Type B pancreatic cell (in vitro differentiated cells): Measurements from ENCODE around the gene MANBA. TPM values are rescaled to one million over a fixed set of nuclear protein-coding genes. Genes with fewer than 3 reads are reported as not detected.
"Not testable (repeated sequence)": the region's sequence is repeated elsewhere in the genome, so short reads cannot be mapped to it uniquely, and the experiment has no call there.

Source experiments
- DNase-seq: peaks from one replicate; pipeline ENCODE4 v3.0.0; 2021; ENCODE audit warnings: mixed read lengths; ENCODE audit not compliant: unreplicated experiment; ENCODE audit errors: extremely low spot score
- H3K27ac Mint-ChIP-seq: 2 replicates; pipeline ENCODE4 v1.8.0; 2021; ENCODE audit warnings: mild to moderate bottlenecking, mixed read lengths
- H3K27me3 Mint-ChIP-seq: 2 replicates; pipeline ENCODE4 v1.8.0; 2021; ENCODE audit warnings: mixed read lengths
- H3K36me3 Mint-ChIP-seq: 2 replicates; pipeline ENCODE4 v1.8.0; 2021; ENCODE audit warnings: mixed read lengths
- H3K4me1 Mint-ChIP-seq: one replicate; pipeline ENCODE4 v1.8.0; 2021; ENCODE audit warnings: mixed read lengths; ENCODE audit not compliant: unreplicated experiment
- H3K4me3 Mint-ChIP-seq: 2 replicates; pipeline ENCODE4 v1.8.0; 2021; ENCODE audit warnings: mild to moderate bottlenecking, mixed read lengths
- H3K9me3 Mint-ChIP-seq: 2 replicates; pipeline ENCODE4 v1.8.0; 2021; ENCODE audit warnings: mixed read lengths
- CTCF ChIP-seq: fragments of 200-600 bp; sonication (generic); conservative IDR thresholded peaks from 2 replicates; pipeline ENCODE4 v1.5.0; 2021; ENCODE audit warnings: antibody characterized with exemption, mild to moderate bottlenecking
- total RNA-seq: library from RNA; stranded (reverse); gene quantifications from 2 replicates; pipeline ENCODE4 v1.2.1, GENCODE V29; 2021; ENCODE audit warnings: low replicate concordance

MANBA gene
- total RNA-seq, 1 donor from 2014 or later = 32.4 TPM

GRCh38 chr4:102710986-102711385 is 49.8 kb downstream of the MANBA start:
- Mint-ChIP-seq H3K4me1 (peaks cover 6% of the 10 kb centered on the region), H3K27me3 (no peaks in the 10 kb centered on the region), H3K27ac (no peak overlapping the region), H3K9me3 (no peaks in the 10 kb centered on the region), H3K4me3 (no peak overlapping the region), H3K36me3 (peaks cover 8% of the 10 kb centered on the region)
- TF ChIP-seq CTCF = no peak
- DNase-seq = no peak

GRCh38 chr4:102709060-102709459 is 51.7 kb downstream of the MANBA start:
- H3K9me3 Mint-ChIP-seq, H3K4me1 Mint-ChIP-seq, H3K36me3 Mint-ChIP-seq, H3K27me3 Mint-ChIP-seq, DNase-seq, H3K4me3 Mint-ChIP-seq, H3K27ac Mint-ChIP-seq: not testable (repeated sequence)

DNA sequence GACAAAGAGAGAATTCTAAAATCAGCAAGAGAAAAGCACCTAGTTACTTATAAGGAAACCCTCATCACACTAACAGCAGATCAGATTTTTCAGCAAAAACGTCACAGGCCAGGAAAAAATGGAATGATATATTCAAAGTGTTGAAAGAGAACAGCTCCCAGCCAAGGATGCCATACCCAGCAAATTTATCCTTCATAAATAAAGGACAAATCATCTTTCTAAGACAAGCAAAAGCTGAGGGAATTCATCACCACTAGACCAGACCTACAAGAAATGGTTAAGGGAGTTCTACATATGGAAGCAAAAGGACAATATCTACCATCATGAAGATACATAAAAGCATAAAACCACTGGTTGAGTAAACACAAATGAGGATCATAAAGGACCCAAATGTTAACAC is 53.6 kb downstream of the MANBA start:
- no peak for TF ChIP-seq CTCF
- no peaks in the 10 kb centered on the region for H3K9me3 Mint-ChIP-seq
- no peak overlapping the region for H3K27ac Mint-ChIP-seq
- no peak for DNase-seq
- H3K27me3 Mint-ChIP-seq = no peaks in the 10 kb centered on the region
- H3K4me1 Mint-ChIP-seq = peaks cover 4% of the 10 kb centered on the region
- peaks cover 11% of the 10 kb centered on the region for H3K36me3 Mint-ChIP-seq
- no peak overlapping the region for H3K4me3 Mint-ChIP-seq

DNA sequence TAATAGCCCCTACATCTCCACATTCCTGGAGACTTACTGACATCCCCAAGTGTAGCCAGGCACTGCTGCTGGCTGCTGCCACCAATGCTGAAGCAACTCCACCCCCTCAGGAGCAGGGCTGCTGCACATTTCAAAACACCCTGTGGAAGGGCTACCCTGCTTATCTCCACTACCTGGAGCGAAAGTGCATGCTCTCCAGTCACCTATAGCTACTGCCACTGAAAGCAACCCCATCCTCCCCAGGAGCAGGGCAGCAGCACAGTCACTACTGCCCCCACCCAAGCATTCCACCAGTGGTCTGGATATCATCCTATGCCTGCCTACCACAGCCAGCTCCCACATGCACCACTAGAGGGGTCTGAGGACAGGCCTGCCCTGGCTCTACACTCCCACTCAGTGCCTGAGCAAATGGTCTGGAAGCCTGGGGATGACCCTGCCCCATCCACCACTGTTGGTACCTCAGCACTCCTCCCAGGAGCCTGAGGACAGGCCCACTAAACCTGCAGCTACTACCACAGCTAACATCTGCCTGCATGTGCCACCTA is 55.3 kb downstream of the MANBA start:
- Mint-ChIP-seq H3K27ac (no peak overlapping the region), H3K4me3 (no peak overlapping the region), H3K4me1 (peaks cover 4% of the 10 kb centered on the region), H3K9me3 (no peaks in the 10 kb centered on the region), H3K36me3 (peaks cover 8% of the 10 kb centered on the region), H3K27me3 (no peaks in the 10 kb centered on the region)
- no peak for TF ChIP-seq CTCF
- DNase-seq = no peak

DNA sequence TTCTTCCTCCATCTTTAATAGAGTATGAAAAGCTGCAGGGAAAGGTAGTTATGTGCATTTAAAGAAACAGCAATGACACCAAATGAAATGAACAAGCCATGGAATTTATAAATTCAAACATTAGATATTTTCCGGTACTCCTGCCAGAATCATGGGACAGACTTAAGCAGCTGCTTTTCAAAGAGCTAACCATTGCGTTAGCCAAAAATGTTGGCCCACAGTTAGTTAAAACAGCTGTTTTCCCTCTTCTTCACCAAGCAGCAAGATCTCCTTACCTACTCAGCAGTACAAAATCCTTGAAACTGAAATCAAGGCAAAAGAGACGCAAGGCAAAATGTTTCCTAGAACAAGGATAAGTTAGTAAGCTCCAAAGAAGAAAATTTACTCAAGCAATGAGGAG is 64.0 kb downstream of the MANBA start:
- H3K27me3 Mint-ChIP-seq = no peaks in the 10 kb centered on the region
- H3K9me3 Mint-ChIP-seq = no peaks in the 10 kb centered on the region
- H3K4me1 Mint-ChIP-seq = no peaks in the 10 kb centered on the region
- no peak overlapping the region for H3K27ac Mint-ChIP-seq
- peaks cover 6% of the 10 kb centered on the region for H3K36me3 Mint-ChIP-seq
- no peak overlapping the region for H3K4me3 Mint-ChIP-seq
- no peak for TF ChIP-seq CTCF
- no peak for DNase-seq

- no peaks in the 10 kb centered on the region for H3K4me1 Mint-ChIP-seq
- no peak for DNase-seq
- H3K4me3 Mint-ChIP-seq = no peak overlapping the region
- no peaks in the 10 kb centered on the region for H3K9me3 Mint-ChIP-seq
- no peaks in the 10 kb centered on the region for H3K27me3 Mint-ChIP-seq
- no peak overlapping the region for H3K27ac Mint-ChIP-seq
- TF ChIP-seq CTCF = no peak
- peaks cover 4% of the 10 kb centered on the region for H3K36me3 Mint-ChIP-seq
Measured at GRCh38 chr4:102694791-102695190, 66.0 kb downstream of the MANBA start.
